Stimulated activated CD4-positive, alpha-beta T cell treated with anti-CD3 and anti-CD28 coated beads, TNF-alpha, amount 100 ng/mL, for 24 hours (primary cell): Measurements from ENCODE around the gene PRKCE.

ENCODE experiments used
- DNase-seq, 3 experiments: peaks; one replicate each; pipeline ENCODE4 v3.0.0-alpha.2; 2020; ENCODE audit warnings: low read depth in 3 of 3

Gene PRKCE

DNA sequence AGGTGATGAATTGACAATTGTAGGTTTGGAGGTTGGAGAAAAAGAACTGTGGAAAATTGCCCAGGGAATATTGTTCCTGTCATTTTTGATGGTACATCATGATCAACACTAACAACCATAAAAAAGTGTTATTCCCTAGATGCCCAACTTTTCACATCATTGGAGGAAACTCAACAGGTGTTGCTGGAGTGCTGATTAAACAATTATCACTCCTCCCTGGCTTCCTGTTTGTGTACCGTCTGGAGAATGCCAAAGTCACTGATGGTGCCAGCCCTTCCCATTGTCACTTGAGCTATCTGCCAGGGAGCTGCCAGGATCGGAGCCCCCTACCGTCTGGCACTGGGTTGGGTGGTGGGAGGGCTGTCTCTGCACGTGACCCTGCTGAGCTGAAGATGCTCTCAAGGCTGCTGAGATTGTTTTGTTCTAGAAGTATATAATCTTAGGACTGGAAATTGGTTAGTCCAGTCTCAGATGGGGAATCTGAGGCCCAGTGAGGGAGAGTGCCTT is 156.9 kb downstream of the PRKCE start:
- no peak for DNase-seq

GRCh38 chr2:45809205-45809604 is 157.7 kb downstream of the PRKCE start:
- DNase-seq, result no peak

DNA sequence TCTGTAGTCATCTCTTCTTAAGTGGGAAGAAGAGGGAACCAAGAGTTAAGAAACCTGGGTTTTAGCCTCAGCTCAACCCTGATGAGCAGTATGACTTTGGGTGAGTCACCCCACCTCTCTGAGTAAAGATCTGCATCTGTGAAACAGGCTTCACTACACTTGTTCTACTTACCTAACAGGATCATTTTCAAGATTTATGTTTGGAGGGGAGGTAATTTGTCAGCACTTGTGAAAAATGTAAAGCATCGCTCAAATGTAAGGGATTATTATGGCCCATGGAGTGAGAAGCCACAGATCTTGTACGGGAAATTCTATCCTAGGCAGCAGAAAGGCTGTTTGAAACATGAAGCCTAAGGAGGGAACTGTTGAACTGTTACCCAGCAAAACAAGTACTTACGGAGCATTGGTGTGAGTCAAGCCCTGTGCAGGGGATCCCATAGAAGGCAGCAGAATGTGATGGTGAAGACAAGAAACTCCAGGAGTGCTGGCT is 160.6 kb downstream of the PRKCE start:
- DNase-seq, result no peak

GRCh38 chr2:45813003-45813941 is 161.8 kb downstream of the PRKCE start:
- DNase-seq, result no peak

- no peak for DNase-seq
These were observed 163.0 kb downstream of the PRKCE start for GRCh38 chr2:45814488-45814887.

DNA sequence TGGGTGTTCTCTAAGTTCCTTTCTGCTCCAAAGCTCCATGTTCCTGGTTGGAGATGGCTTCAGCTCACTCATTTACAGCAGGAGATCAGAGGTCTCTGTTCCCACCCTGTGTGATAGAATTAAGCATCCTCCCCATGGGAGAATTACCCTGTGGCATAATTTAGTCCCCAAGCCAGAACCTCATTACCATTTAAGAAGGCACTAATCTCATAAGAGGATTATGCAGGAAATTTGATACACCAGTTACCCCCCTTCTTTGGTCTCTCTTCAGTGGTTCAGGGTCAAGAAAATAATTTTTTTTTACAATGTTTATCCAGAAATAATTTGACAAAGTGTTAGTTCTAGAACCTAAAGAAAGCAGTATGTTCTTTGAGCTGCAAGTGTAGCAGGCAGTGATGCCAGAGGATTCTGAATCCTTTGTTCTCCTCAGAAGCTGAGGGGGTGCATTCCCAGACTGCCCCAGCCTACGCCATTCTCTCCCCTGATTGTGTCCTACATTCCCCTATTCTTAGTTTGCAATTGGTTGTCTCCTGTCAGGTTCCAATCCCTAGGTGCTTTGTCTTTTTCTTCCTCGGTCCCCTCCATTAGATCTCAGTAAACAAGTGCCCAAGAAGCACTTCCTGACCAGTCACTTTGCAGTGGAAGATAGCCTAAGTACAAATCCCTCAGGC is 163.6 kb downstream of the PRKCE start:
- DNase-seq, result no peak

- DNase-seq, result no peak
These were observed 164.8 kb downstream of the PRKCE start for GRCh38 chr2:45816272-45816671.

DNA sequence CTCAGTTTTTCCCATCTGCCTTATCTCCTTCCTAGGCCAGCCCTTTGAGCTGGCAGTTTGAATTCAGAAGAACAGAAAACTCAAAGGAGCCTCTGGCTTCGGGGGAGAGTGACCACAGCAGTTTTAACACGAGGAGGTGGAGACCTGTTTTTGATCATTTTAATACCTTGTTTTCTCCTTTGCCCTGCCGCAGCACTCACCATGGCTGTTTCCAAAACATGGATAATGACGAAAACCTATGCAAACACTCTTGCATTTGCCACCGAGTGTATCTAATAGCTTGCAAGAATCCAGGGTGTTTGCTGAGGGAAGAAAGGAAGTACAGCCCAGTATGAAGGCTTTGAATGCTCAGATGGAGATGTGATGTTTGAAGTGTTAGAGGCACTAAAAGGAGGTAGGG is 167.1 kb downstream of the PRKCE start:
- DNase-seq, result no peak

GRCh38 chr2:45820048-45820447 is 168.6 kb downstream of the PRKCE start:
- no peak for DNase-seq

DNA sequence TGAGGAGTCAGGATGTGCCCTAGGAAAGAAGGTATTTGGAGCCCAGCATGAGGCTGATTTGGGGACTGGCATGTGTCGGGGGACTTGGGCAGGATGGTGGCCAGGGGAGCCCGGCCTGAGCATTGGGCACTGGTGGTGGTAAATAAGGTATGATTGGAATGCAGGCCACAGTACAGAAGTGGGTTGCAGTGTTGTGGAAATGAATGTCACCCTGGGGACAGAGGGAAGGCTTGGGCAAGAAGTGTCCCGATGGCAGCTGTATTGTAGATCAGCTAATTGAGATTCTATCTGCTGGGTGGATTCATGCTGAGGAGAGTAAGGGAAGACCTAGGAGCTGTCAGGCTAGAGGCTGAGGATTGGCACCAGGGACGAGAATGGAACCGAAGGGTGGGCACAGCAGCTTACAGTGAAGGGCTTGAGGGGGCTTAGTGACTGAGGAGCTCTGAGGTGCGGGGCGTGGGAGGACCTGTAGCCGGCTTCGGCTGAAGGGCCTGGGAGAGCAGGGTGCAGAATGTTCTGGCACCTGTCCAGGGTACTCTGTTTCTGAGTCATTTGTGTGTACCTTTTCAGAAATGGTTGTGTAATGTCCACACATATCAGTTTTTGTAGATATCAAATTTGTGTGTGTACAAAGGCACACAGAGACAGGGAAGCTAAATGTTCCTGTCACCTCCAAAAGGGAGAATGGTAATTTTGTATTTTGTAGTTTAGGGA is 170.2 kb downstream of the PRKCE start:
- no peak for DNase-seq

DNA sequence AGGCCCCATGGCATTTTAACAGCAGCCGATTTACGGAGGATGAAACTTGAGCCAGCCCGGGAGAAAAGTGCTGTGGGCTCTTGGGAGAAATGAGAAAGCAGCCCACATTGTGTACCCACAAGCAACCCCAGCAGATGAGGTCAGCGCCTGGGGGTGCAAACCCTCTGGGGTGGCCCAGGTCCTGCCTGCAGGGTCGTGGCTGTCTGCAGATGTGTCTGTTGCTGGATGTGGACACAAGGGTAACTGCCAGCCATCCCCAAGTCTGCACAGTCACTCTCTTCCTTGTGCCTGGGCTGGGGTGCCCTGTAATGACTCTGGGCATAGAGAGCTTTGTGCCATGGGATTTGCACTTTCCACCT is 170.8 kb downstream of the PRKCE start:
- DNase-seq, result no peak

GRCh38 chr2:45823723-45824206 is 172.3 kb downstream of the PRKCE start:
- DNase-seq, result no peak

GRCh38 chr2:45825001-45825651 is 173.7 kb downstream of the PRKCE start:
- DNase-seq, result no peak

DNA sequence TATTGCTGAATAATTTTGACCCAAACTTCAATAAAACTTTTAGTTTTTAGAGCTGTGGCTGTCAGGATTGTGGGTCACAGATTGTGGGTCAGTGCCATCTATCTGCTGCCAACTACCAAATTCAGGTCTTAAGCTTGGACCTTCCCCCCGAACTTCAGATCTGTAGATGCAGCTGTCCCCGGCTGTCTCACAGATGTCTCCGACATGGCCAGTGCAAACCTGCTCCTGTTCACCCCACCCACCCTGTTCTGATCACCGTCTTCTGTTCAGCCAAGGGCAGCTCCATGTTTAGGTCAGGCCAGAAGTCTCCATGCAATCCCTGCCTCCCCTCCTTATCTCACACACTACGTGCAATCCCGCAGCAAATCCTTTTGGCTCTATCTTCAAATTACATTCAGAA is 175.0 kb downstream of the PRKCE start:
- DNase-seq, result no peak

GRCh38 chr2:45826884-45827635 is 175.6 kb downstream of the PRKCE start:
- DNase-seq, result no peak

- no peak for DNase-seq
These were observed 178.8 kb downstream of the PRKCE start for GRCh38 chr2:45830322-45830721.

DNA sequence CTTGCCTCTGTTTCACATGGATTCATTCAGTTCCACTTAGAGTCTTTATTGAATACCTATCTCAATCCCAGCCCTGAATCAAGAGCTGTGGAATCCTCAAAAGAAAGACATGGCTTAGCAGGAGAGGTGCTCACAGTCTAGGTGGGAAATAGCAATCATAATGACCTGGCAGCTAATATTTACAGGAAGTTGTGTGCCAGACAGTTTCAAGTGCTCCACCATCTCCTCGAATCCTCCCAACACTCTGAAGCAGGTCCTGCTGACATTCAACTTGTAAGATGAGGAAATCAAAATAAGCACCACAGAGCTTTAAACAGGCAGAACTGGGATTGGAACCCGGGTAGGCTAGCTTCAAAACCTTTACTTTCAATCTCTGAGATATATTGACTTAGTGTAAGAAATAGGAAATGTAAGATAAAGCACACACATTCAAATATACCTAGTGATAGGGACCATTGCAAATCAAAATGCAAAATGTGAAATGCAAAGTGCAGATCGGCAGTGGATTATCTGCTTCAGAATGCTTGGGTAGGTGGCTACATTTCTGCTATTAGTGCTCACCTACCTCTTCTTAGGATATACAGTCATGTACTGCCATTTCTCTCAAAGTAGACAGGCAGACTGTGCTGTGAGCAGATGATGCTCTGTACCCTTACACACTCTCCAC is 182.0 kb downstream of the PRKCE start:
- no peak for DNase-seq

GRCh38 chr2:45833968-45834344 is 182.5 kb downstream of the PRKCE start:
- DNase-seq, result no peak

DNA sequence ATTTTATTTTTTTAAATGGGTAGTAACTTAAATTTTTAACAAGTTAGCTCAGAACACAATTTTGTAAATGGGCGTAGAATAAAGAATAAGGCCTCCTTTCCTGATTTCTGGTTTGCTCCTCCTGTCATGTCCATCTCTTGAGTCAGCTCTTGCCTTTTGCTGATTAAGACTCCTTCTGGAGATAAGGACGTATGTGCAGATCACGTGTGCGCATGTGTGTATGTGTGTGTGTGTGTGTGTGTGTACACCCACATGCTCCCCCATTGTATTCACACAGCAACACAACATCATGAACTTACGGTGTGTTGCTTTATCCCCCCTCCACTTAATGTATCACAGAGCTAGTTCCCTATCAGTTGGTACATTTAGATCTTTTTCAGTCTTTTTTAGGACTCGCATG is 182.9 kb downstream of the PRKCE start:
- DNase-seq, result no peak

GRCh38 chr2:45834858-45835257 is 183.4 kb downstream of the PRKCE start:
- no peak for DNase-seq
